Urinary bladder (tissue), 4 donors: Measurements from ENCODE around the gene AMPH. TPM values are rescaled to one million over a fixed set of nuclear protein-coding genes. Genes with fewer than 3 reads are reported as not detected.

Experiments used
- DNase-seq: peaks from one replicate; pipeline ENCODE4 v3.0.0-alpha.2; 2015; ENCODE audit errors: extremely low spot score
- H3K27ac ChIP-seq: one replicate; pipeline ENCODE4 v1.5.1; 2013; ENCODE audit warnings: low read depth, mild to moderate bottlenecking, moderate library complexity
- H3K36me3 ChIP-seq: one replicate; pipeline ENCODE4 v1.6.1; 2013; ENCODE audit warnings: mild to moderate bottlenecking, moderate library complexity; ENCODE audit not compliant: insufficient read depth
- H3K4me1 ChIP-seq: one replicate; pipeline ENCODE4 v1.6.1; 2013; ENCODE audit warnings: mild to moderate bottlenecking, moderate library complexity; ENCODE audit not compliant: insufficient read depth
- H3K4me3 ChIP-seq: one replicate; pipeline ENCODE4 v1.5.1; 2013; ENCODE audit warnings: low read depth, low read length
- WGBS: extraction: QIAGEN DNeasy Blood & Tissue Kit; methylation state at CpG from one replicate; pipeline ENCODE4 v1.1.7; 2013; 5-methylcytosine and 5-hydroxymethylcytosine counted together
- polyA plus RNA-seq: library from polyadenylated mRNA; stranded (reverse); fragments of 200-250 nt; gene quantifications from one replicate; pipeline ENCODE4 v1.2.3, GENCODE V29; 2013
- total RNA-seq: library from RNA; depleted of rRNA; stranded (reverse); fragments of >200 nt; gene quantifications from one replicate; pipeline ENCODE4 v1.2.3, GENCODE V29; 2014
- donor health status: healthy with polysubstance abuse.
- donor health status: healthy.

AMPH gene
- total and polyA plus RNA-seq, 2 donors: 5.0 to 15.3 TPM

DNA sequence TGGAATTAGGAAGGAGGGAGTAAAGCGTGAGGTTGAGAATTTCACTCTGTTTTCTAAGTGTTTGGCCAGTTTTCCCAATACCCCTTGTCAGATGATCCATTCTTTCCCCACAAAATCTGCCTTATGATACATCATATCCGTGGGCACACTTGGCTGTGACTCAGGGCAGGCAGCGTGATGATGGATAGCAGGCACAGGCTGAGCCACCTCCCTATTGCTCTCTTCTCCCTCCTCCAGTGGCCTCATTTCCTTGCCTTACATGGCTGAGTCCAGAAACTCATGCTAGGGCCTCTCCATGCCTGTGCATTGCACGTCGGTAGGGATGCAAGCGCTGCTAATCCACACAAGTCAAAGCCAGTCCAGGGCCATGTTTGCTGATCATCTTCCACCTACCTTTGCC, 128.3 kb downstream of the AMPH start:
- Histone ChIP-seq H3K4me3 (no peak overlapping the region), H3K27ac (no peak overlapping the region), H3K4me1 (no peaks in the 10 kb centered on the region), H3K36me3 (no peaks in the 10 kb centered on the region)
- 83% methylated on average over 6 of the region's 6 CpGs for WGBS
- no peak for DNase-seq

- WGBS: 90% methylated on average over 4 of the region's 4 CpGs
- DNase-seq: no peak
- H3K27ac ChIP-seq: no peak overlapping the region
- H3K4me3 ChIP-seq: no peak overlapping the region
- no peaks in the 10 kb centered on the region for H3K4me1 ChIP-seq
- no peaks in the 10 kb centered on the region for H3K36me3 ChIP-seq
Measured at GRCh38 chr7:38502289-38502688, 128.9 kb downstream of the AMPH start.

DNA sequence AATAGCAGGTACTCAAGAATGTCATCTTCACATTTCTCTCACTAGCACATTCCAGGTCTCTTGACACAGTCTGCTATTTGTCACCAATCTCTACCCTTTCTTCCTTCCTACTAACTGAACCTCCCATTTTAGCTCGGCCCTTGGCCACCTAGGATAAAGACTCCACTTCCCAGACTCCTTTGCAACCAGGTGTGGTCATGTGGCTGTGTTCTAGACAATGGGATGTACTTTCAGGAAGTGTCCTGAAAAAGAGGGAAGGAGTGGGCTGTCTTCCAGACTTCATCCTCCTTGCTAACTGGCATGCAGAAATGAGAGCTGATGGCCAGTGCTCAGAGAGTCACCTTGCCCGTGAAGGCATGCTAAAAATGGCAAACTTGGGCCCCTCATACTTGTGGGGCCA, 139.2 kb downstream of the AMPH start:
- DNase-seq: no peak
- Histone ChIP-seq H3K4me3 (no peak overlapping the region), H3K36me3 (no peaks in the 10 kb centered on the region), H3K4me1 (no peaks in the 10 kb centered on the region), H3K27ac (no peak overlapping the region)
- 80% methylated on average over 2 of the region's 2 CpGs for WGBS

- DNase-seq: no peak
- Histone ChIP-seq H3K4me1 (no peaks in the 10 kb centered on the region), H3K36me3 (no peaks in the 10 kb centered on the region), H3K4me3 (no peak overlapping the region), H3K27ac (no peak overlapping the region)
- WGBS: 87% methylated on average over 1 of the region's 1 CpG
Measured at GRCh38 chr7:38482521-38482920, 148.7 kb downstream of the AMPH start.

DNA sequence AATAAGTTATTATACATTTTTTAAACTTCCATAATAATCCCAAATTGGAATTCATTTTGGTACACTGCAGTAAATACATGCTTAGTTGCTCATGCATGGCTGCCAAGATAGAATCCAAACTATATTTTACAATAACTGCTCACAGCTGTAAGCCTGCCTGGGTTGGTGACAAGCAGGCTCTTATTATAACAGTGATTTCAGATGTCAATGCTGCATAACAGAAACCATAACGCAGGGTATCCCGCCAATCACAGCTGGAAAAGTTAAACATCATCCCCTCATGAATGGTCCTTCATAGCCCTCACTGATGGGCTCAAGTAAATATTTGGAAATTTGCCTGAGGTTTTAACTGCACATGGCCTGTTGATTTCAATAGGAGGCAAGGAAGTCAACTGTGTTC, 149.8 kb downstream of the AMPH start:
- Histone ChIP-seq H3K4me1 (no peaks in the 10 kb centered on the region), H3K27ac (no peak overlapping the region), H3K36me3 (no peaks in the 10 kb centered on the region), H3K4me3 (no peak overlapping the region)
- no peak for DNase-seq
- WGBS: 56% methylated on average over 2 of the region's 2 CpGs

GRCh38 chr7:38478404-38478803, 152.8 kb downstream of the AMPH start:
- Histone ChIP-seq H3K4me3 (no peak overlapping the region), H3K27ac (no peak overlapping the region), H3K36me3 (no peaks in the 10 kb centered on the region), H3K4me1 (no peaks in the 10 kb centered on the region)
- 48% methylated on average over 3 of the region's 3 CpGs for WGBS
- no peak for DNase-seq

- DNase-seq: no peak
- WGBS: 97% methylated on average over 1 of the region's 1 CpG
Measured at GRCh38 chr7:38477333-38477732, 153.8 kb downstream of the AMPH start.

GRCh38 chr7:38476764-38477163, 154.4 kb downstream of the AMPH start:
- no peaks in the 10 kb centered on the region for H3K36me3 ChIP-seq
- no peak overlapping the region for H3K27ac ChIP-seq
- H3K4me1 ChIP-seq: no peaks in the 10 kb centered on the region
- no peak for DNase-seq
- no peak overlapping the region for H3K4me3 ChIP-seq
- 87% methylated on average over 6 of the region's 6 CpGs for WGBS

More at GRCh38 chr7:38477333-38477732, 153.8 kb downstream of the AMPH start:
- no peak overlapping the region for H3K27ac ChIP-seq
- H3K36me3 ChIP-seq: no peaks in the 10 kb centered on the region
- no peaks in the 10 kb centered on the region for H3K4me1 ChIP-seq
- H3K4me3 ChIP-seq: no peak overlapping the region

GRCh38 chr7:38465956-38466355, 165.2 kb downstream of the AMPH start:
- Histone ChIP-seq H3K4me3 (no peak overlapping the region), H3K4me1 (no peaks in the 10 kb centered on the region), H3K36me3 (no peaks in the 10 kb centered on the region), H3K27ac (no peak overlapping the region)
- no peak for DNase-seq
- WGBS: 62% methylated on average over 6 of the region's 6 CpGs

DNA sequence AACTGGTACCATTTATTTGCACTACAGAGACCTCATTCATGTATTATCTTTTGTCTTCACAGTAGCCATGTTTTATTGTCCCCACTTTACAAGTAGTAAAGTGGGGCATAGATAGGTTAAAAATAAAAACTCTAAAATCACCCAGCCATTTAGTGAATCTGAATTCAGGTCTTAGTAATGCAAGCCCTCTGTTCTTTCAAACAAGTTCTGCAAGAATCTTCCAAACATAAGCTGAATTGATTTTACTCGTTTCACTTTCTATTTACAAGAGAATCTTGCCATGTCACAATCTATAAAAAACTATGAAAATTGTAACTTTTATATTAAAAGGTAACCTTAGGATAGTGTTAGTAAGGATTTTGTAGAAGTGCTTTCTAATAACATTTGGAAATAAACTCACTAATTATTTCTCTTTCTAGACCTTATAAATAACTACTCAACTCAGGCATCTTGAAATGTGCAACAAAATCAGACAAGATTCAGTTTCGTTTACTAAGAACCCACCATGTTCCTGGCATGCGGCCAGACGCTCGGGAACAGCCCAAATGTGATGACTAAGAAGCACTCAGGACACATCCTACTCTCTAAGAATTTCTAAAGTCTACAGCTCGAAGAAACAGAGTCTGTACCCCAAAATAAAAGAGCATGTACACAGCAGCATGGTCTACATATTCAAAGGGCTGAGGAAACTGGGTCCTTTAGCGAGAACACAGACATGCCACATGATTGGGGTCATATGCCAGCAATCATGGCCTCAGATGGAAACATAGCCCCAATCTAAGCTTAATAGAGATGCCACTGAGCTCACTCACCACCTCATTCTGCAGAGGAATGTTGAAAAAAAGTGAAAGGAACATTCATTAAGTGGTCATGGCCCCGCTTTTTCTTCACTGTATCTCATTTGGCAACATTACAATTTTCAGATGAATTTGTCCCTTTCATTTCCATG, 167.6 kb downstream of the AMPH start:
- Histone ChIP-seq H3K4me3 (no peak overlapping the region), H3K36me3 (no peaks in the 10 kb centered on the region), H3K27ac (no peak overlapping the region), H3K4me1 (no peaks in the 10 kb centered on the region)
- 45% methylated on average over 8 of the region's 8 CpGs for WGBS
- no peak for DNase-seq

DNA sequence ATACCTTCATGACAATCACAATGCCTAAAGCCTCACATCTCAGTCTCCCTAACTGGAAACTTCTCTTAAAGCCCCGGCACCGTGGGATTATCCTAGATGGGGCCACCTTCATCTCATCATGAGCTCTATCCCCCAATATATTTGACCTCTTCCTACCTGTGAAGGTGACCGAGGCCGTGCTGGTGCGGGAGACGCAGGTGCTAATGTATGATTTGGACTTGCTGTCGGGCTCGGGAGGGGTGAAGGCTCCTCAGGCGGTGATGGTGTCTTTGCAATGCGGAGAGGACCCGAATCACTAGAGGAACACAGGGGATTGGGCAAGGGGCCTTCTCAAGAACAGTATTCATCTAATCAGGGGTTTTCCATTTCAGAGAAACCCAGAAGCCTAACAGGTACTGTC, 168.4 kb downstream of the AMPH start:
- no peak overlapping the region for H3K4me3 ChIP-seq
- H3K36me3 ChIP-seq: no peaks in the 10 kb centered on the region
- H3K4me1 ChIP-seq: no peaks in the 10 kb centered on the region
- no peak for DNase-seq
- 97% methylated on average over 11 of the region's 11 CpGs for WGBS
- no peak overlapping the region for H3K27ac ChIP-seq

DNA sequence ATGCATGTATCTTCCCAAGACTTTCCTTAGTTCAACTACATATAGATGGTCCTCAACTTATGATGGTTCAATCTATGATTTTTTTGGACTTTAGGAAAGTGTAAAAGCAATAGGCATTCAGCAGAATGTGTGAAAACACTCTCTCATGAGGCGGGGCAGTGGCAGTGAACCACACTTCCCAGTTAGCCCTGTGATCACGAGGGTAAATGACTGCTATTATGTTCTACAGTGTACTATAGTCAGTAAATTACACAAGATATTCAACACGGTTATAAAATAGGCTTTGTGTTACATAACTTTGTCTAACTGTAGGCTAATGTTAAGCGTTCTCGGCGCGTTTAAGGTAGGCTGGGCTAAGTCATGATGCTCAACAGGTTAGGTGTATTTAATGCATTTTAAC, 169.3 kb downstream of the AMPH start:
- no peak for DNase-seq
- Histone ChIP-seq H3K4me1 (no peaks in the 10 kb centered on the region), H3K36me3 (no peaks in the 10 kb centered on the region), H3K4me3 (no peak overlapping the region), H3K27ac (no peak overlapping the region)
- 92% methylated on average over 7 of the region's 7 CpGs for WGBS

DNA sequence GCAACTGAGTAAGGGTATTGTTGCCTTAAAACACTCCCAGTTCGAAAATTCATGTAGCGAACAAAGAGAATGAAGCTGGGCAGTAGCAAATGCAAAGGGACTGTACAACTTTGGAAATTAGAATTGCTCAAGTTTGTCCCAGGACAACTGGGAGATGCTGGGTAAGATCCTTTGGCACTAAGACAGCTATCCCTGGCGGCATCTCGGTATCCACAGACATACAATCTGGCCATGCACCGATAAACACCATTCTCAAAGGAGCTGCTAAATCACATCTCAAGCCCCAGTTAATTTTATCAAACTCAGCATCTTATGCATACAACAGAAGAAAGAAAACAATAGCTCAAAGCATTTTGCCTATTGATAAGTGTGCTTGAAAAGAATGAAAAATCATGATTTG, 177.3 kb downstream of the AMPH start:
- no peak overlapping the region for H3K4me3 ChIP-seq
- no peaks in the 10 kb centered on the region for H3K36me3 ChIP-seq
- WGBS: 93% methylated on average over 5 of the region's 5 CpGs
- no peak overlapping the region for H3K27ac ChIP-seq
- H3K4me1 ChIP-seq: no peaks in the 10 kb centered on the region
- no peak for DNase-seq

GRCh38 chr7:38453168-38453567, 178.0 kb downstream of the AMPH start:
- Histone ChIP-seq H3K36me3 (no peaks in the 10 kb centered on the region), H3K27ac (no peak overlapping the region), H3K4me1 (no peaks in the 10 kb centered on the region), H3K4me3 (no peak overlapping the region)
- no peak for DNase-seq
- WGBS: 22% methylated on average over 3 of the region's 3 CpGs
